Measurements from ENCODE around the gene LEMD3.

DNA sequence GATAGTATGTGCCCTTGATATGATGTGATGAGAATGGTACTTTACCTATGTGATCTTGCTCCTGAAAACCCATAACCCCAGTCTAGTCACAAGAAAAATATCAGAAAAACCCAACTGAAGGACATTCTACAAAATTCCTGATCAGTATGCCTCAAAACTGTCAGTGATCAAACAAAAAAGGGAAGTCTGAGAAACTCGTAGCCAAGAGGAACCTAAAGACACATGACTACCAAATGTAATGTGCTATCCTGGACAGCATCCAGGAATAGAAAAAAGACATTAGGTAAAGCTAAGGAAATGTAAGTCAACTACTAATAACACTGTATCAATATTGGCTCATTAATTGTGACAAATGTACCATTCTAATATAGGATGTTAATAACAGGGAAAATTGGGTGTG lies 44.1 kb upstream of the LEMD3 start:
- TF ChIP-seq, protein P1, sequence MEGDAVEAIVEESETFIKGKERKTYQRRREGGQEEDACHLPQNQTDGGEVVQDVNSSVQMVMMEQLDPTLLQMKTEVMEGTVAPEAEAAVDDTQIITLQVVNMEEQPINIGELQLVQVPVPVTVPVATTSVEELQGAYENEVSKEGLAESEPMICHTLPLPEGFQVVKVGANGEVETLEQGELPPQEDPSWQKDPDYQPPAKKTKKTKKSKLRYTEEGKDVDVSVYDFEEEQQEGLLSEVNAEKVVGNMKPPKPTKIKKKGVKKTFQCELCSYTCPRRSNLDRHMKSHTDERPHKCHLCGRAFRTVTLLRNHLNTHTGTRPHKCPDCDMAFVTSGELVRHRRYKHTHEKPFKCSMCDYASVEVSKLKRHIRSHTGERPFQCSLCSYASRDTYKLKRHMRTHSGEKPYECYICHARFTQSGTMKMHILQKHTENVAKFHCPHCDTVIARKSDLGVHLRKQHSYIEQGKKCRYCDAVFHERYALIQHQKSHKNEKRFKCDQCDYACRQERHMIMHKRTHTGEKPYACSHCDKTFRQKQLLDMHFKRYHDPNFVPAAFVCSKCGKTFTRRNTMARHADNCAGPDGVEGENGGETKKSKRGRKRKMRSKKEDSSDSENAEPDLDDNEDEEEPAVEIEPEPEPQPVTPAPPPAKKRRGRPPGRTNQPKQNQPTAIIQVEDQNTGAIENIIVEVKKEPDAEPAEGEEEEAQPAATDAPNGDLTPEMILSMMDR (conservative IDR thresholded peaks at IDR 0.05; ENCODE audit: low read length) = no peak
- no peak for TF ChIP-seq EZH2phosphoT487 (IDR thresholded peaks at IDR 0.05; ENCODE audit: borderline replicate concordance, low read depth, low read length)
